ENCODE results near the gene TCF7L1. TPM values are rescaled to one million over a fixed set of nuclear protein-coding genes. Genes with fewer than 3 reads are reported as not detected.

Gene TCF7L1
- total RNA-seq, 1 donor: not detected

DNA sequence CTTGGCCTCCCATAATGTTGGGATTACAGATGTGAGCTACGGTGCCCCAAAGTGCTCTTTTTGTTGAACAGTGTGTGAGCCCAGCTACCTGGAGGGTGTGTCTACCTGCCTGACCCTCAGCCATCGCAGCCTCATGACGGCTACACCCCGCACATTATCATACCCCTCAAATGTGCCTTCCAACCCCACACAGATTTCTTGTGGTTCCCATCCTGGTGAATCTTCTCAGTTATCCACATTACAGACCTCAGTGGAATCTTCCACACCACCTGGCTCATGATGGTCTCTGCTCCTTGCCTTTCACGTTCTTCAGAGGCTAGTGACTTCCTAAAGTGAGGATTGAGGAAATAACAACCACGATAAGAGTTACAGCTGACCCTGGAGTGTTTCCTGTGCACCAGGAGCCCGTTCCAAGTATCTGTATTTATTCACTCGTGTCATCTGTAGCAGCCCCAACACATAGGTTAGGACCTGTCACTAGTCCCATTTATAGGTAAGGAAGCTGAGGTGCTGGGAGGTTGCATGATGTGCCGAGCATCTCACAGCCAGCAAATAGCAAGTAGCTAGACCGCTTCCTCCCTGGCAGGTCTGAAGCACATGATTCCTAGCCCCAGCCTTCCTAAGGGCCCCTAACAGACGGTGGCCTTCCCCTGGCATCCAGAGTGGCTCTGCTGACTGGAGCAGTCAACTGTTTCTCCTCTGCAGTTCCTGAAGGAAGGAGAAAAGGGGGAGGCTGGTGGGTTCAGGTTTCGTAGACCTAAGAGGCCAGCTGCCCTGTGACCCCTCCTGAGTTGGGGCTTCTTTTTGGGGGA is 47.3 kb downstream of the TCF7L1 start:
- Histone ChIP-seq H3K27me3 (ENCODE audit: insufficient read depth, low read length) (no peaks in the 10 kb centered on the region), H3K4me3 (ENCODE audit: low read length) (no peak overlapping the region), H3K4me1 (ENCODE audit: insufficient read depth, low read length) (no peaks in the 10 kb centered on the region), H3K9me3 (ENCODE audit: low read depth, low read length) (no peaks in the 10 kb centered on the region)

DNA sequence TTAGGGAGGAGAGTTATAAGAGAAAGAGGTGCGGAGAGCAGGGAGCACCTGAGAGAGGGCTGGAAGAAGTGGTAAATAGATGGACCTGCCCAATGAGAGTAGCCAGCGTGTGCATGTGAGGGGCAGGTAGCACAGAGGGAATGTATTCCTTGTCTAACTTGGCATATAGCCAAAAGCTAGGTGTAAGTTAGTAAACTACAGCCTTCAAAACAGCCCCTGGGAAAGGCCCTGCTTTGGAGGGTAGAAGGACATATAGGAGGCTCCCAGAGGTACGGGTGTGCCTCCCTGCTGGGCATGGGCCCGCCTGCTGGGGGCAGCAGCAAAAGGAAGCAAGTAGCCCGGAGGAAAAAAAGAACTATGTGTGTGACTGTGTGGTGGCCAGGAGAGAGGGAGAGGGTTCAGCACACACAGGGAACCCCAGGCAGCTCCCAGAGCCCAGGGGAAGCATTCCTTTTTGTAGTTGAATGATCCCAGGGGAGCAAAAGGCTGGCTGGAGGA is 48.0 kb downstream of the TCF7L1 start:
- Histone ChIP-seq H3K27me3 (ENCODE audit: insufficient read depth, low read length) (no peaks in the 10 kb centered on the region), H3K4me3 (ENCODE audit: low read length) (no peak overlapping the region), H3K9me3 (ENCODE audit: low read depth, low read length) (no peaks in the 10 kb centered on the region), H3K4me1 (ENCODE audit: insufficient read depth, low read length) (no peaks in the 10 kb centered on the region)

DNA sequence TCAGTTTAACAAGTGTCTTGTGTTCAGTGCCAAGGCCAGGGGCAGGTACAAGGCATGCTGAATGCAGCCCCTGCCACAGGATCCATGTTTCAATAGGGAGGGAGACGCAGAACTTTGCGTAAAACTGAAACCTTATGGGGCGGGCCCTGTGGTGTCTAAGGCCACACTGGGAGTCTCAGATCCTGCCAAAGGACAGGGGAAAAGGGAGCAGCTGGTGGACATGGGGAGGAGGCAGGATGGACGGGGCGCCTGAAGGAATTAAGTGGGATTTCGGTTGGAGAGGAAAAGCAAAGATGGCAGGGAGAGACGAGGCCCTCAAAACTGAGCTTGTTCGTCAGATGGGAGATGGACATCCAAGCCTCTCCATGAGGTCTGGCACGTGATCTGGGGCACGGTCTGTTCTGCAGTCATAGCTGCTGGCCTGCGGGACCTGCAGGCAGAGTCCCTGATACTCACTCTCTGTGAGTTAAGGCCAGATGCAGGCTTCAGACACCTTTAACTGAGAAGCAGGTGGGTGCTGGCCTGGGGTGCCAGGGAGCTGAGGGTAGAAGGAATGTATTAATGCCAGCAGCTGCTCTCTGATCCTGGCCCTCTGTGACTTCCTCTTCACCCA is 48.8 kb downstream of the TCF7L1 start:
- H3K27me3 ChIP-seq (ENCODE audit: insufficient read depth, low read length): no peaks in the 10 kb centered on the region
- no peaks in the 10 kb centered on the region for H3K9me3 ChIP-seq (ENCODE audit: low read depth, low read length)
- no peaks in the 10 kb centered on the region for H3K4me1 ChIP-seq (ENCODE audit: insufficient read depth, low read length)
- H3K4me3 ChIP-seq (ENCODE audit: low read length): no peak overlapping the region

DNA sequence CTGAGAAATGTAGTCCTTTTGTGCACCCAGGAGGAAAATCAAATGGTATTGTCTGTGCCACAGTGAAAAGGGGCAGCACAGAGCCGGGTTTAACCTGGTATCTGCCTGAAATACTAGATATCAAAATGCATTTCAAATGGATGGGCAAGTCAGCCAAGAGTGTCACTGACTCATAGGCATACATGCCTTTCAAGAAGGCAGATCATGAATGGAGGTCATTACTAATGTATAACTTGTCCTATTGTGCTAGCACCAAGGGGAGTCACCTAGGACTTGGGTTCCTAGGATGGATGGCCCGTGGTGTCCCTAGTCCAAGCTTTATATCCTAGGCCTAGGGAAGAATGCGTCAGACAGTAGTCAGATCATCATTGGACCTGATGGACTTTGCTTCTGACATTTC is 49.9 kb downstream of the TCF7L1 start:
- Histone ChIP-seq H3K4me1 (ENCODE audit: insufficient read depth, low read length) (no peaks in the 10 kb centered on the region), H3K4me3 (ENCODE audit: low read length) (no peak overlapping the region), H3K9me3 (ENCODE audit: low read depth, low read length) (no peaks in the 10 kb centered on the region), H3K27me3 (ENCODE audit: insufficient read depth, low read length) (no peaks in the 10 kb centered on the region)

DNA sequence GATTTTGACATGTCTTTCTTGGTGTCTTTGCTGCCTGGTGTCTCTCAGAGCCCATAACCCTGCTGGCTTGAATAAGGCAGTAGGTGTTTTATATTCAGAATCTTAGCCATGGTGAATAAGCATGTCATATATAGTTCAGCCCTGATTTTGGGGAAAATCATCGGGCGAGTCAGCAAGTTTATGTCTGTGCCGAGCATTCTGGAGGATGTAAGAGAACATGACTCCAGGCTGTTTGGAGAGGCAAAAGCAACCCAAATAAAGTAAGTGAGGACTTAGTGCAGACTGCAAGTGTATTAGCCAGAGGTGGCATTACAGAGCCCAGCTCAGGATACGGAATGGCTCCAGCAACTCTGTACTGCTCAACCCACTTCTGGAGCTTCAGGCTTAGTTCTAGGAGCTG is 50.3 kb downstream of the TCF7L1 start:
- no peaks in the 10 kb centered on the region for H3K27me3 ChIP-seq (ENCODE audit: insufficient read depth, low read length)

DNA sequence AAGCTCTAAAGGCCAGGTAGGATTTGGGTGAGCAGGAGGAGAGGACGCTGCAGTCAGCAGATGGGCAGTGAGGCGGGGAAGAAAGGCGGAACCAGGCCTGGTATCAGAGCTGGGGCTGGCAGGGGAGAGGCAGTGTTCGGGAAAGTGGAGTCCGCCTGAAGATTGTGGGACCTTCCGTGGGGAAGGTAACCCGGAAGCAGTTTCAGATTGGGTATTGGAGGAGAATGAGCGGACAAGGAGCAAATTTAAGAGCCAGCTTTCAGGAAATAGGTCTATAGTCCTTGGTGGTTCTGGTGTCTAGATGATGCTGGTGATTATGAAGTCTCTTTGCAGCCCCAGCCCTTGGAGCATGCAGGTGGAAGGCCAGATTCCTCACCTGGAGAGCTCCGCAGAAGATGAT is 51.0 kb downstream of the TCF7L1 start:
- Histone ChIP-seq H3K4me1 (ENCODE audit: insufficient read depth, low read length) (no peaks in the 10 kb centered on the region), H3K9me3 (ENCODE audit: low read depth, low read length) (no peaks in the 10 kb centered on the region), H3K4me3 (ENCODE audit: low read length) (no peak overlapping the region), H3K27me3 (ENCODE audit: insufficient read depth, low read length) (no peaks in the 10 kb centered on the region)

More for the DNA sequence above, 50.3 kb downstream of the TCF7L1 start:
- no peaks in the 10 kb centered on the region for H3K9me3 ChIP-seq (ENCODE audit: low read depth, low read length)
- H3K4me1 ChIP-seq (ENCODE audit: insufficient read depth, low read length): no peaks in the 10 kb centered on the region
- H3K4me3 ChIP-seq (ENCODE audit: low read length): no peak overlapping the region

DNA sequence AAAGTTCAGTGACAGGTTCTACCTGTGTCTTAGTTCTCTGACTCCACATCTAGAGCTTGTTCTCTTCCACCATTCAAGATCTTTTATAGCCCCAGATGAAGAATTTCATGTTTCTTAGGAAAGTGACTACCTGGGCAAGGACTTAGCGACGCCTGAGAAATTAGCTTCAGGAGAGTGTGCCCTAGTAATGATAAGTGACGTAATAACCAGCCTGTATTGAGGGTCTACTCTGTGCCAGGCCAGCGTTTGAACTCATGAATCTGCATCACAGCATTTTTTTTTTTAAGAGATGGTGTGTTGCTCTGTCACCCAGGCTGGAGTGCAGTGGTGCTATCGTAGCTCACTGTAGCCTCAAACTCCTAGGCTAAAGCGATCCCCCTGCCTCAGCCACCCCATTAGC is 51.8 kb downstream of the TCF7L1 start:
- Histone ChIP-seq H3K4me3 (ENCODE audit: low read length) (no peak overlapping the region), H3K27me3 (ENCODE audit: insufficient read depth, low read length) (no peaks in the 10 kb centered on the region), H3K9me3 (ENCODE audit: low read depth, low read length) (no peaks in the 10 kb centered on the region), H3K4me1 (ENCODE audit: insufficient read depth, low read length) (no peaks in the 10 kb centered on the region)

DNA sequence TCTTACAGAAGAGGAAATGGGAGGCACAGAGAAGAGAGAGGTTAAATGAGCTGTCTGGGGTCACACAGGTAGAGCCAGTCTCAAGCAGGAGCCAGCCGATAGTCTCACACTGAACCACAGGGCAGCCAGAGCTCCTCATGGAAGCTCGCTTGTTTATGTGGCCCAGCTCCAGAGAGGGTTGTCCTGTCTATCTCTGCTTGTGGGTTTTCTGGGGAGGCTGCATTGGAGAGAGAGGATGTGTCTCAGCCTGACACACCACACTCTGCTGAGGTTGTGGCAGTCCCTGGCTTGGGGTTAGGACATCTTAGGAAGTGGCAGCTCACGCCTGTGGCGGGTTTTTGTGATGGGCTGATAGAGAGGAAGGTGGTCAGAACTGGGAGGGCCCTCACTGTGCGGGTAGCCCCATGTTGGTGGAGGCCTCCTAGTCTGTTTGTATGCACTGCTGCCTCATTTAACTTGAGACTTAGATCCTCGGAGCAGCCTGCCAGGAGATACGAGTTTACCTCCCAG is 52.3 kb downstream of the TCF7L1 start:
- Histone ChIP-seq H3K4me1 (ENCODE audit: insufficient read depth, low read length) (no peaks in the 10 kb centered on the region), H3K4me3 (ENCODE audit: low read length) (no peak overlapping the region), H3K27me3 (ENCODE audit: insufficient read depth, low read length) (no peaks in the 10 kb centered on the region), H3K9me3 (ENCODE audit: low read depth, low read length) (no peaks in the 10 kb centered on the region)

DNA sequence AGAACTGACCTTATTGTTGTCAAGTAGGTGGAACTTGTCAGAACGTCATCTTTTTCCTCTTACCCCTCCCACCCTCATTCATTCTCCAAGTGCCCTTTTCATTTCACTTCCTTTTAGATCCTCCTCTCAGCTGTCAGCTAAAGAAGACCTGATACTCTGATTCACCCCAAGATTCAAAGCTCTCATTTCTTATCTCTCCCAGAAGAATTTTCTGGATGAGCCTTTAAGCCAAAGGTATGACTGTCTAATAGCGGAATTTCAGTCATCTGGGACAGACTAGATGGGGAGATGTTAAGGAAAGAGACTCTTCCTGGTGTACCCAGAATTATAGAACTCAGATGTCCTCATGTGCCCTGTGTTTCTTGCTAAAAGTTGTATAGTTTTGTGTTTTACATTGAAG is 53.9 kb downstream of the TCF7L1 start:
- H3K4me1 ChIP-seq (ENCODE audit: insufficient read depth, low read length): no peaks in the 10 kb centered on the region
- no peak overlapping the region for H3K4me3 ChIP-seq (ENCODE audit: low read length)
- H3K27me3 ChIP-seq (ENCODE audit: insufficient read depth, low read length): no peaks in the 10 kb centered on the region
- H3K9me3 ChIP-seq (ENCODE audit: low read depth, low read length): no peaks in the 10 kb centered on the region

DNA sequence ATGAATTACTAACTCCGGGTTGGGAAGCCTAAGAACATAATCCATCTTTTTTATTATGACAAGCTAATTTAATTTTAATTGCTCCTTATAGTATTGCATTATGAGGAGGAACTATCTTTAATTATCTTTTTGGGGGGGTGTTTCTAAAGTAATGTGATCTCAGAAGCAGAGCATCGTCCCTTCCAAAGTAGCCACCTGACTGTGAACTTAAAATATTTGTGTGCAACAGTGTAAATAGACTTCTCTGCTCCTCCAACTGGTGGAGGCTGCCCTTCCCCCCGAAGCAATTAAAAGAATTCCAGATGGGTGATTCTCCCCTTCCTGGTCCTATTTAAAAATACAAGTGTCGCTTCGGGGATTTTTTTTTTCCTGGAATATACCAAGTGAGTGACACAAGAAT is 55.7 kb downstream of the TCF7L1 start:
- Histone ChIP-seq H3K4me1 (ENCODE audit: insufficient read depth, low read length) (no peaks in the 10 kb centered on the region), H3K9me3 (ENCODE audit: low read depth, low read length) (no peaks in the 10 kb centered on the region), H3K4me3 (ENCODE audit: low read length) (no peak overlapping the region), H3K27me3 (ENCODE audit: insufficient read depth, low read length) (no peaks in the 10 kb centered on the region)

DNA sequence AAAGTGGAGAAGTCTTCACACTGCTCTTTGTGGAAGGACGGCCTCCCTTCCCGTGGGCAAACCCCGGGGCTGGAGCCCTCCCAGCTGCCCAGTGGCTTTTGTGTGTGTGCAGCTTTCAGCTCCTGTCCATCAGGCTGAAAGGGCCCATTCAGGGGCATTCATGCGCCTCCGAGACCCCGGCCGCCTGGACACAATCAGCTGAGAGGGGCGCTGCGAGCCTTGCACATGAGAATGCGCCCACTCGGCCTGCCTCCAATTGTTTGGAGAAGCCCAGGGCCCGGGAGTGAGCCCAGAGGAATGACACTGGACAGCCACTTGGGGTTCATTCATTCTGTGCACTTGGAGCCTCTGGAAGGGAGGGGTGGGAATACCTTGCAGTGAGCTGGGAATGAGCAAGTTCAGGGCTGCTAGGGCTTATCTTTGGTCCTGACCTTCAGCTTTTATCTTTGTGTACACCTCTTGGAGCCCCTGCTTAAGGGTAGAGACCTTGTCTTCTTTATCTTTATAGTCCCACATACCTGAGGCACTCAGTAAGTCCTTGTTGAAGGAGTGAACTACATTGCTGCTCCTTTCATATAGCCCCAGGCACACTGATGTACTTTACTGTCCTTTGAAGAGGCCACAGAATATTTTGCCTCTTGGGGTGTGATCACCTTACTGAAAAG is 56.5 kb downstream of the TCF7L1 start:
- no peaks in the 10 kb centered on the region for H3K4me1 ChIP-seq (ENCODE audit: insufficient read depth, low read length)
- H3K27me3 ChIP-seq (ENCODE audit: insufficient read depth, low read length): no peaks in the 10 kb centered on the region
- H3K4me3 ChIP-seq (ENCODE audit: low read length): no peak overlapping the region
- H3K9me3 ChIP-seq (ENCODE audit: low read depth, low read length): no peaks in the 10 kb centered on the region

DNA sequence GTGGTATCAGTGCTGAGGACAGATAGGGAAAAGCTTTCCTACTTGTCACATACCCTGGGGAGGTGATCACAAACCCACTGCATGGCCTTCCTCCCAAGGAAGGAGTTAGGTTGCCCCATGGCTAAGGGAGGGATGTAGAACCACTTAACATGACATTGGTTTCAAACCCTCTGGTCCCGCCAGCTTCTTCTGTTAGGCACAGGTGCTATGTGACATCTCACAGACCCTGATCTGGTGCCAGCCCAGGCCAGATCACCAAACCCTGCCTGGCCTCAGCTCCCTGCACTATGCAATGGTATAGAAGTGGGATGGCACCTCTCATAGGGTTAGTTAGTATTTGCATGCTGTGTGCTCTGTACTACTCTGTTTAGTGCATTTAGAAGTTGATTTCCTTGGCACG is 58.0 kb downstream of the TCF7L1 start:
- no peaks in the 10 kb centered on the region for H3K9me3 ChIP-seq (ENCODE audit: low read depth, low read length)
- H3K4me3 ChIP-seq (ENCODE audit: low read length): no peak overlapping the region
- no peaks in the 10 kb centered on the region for H3K27me3 ChIP-seq (ENCODE audit: insufficient read depth, low read length)
- no peaks in the 10 kb centered on the region for H3K4me1 ChIP-seq (ENCODE audit: insufficient read depth, low read length)

DNA sequence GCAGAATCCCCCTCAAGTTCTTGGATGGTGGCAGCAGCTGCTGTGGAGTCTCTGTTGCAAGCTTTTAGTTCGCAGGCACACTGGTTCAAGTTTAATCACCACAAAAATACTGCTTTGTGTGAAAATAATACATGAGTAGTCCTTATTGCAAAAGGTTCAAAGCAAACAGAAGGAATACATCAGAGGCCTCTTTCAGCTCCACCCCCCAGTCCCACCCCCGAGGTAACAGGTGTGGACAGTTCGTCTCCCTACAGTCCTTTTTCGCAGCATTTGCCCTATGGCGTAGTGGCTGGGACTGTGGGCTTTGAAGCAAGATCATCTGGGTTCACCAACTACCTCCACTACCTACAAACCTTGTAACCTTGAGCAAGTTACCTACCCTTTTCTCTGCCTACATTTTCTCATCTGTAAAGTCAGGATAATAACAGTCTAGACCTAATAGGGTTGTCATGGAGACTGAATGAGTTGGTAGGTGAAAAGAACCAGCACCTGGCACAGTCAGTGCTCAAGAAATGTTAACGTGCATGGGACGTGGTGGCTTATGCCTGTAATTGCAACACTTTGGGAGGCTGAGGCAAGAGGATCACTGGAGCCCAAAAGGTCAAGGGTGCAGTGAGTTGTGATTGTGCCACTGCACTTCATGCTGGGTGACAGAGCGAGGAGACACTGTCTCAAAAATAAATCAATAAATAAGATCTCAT is 61.7 kb downstream of the TCF7L1 start:
- H3K4me3 ChIP-seq (ENCODE audit: low read length): no peak overlapping the region
- no peaks in the 10 kb centered on the region for H3K27me3 ChIP-seq (ENCODE audit: insufficient read depth, low read length)
- H3K4me1 ChIP-seq (ENCODE audit: insufficient read depth, low read length): no peaks in the 10 kb centered on the region
- H3K9me3 ChIP-seq (ENCODE audit: low read depth, low read length): no peaks in the 10 kb centered on the region

DNA sequence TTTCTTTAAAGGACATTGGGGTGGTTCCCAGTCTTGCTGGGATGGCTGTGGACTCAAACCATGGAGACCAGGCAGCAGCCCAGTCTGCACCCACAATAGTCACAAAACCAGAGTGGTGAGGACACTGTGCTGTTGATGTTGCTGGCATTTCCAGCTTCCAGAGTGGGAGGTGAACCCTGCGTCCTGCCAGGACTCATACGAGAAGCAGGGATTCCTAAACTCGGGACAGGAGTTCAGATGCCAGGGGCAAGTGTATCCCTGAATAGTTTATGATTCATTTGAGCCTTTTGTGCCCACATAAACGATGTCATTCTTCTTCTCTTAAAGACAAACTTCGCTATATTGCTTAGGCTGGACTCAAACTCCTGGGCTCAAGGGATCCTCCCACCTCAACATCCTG is 62.8 kb downstream of the TCF7L1 start:
- H3K27me3 ChIP-seq (ENCODE audit: insufficient read depth, low read length): no peaks in the 10 kb centered on the region
- no peaks in the 10 kb centered on the region for H3K9me3 ChIP-seq (ENCODE audit: low read depth, low read length)
- H3K4me1 ChIP-seq (ENCODE audit: insufficient read depth, low read length): no peaks in the 10 kb centered on the region
- H3K4me3 ChIP-seq (ENCODE audit: low read length): no peak overlapping the region

DNA sequence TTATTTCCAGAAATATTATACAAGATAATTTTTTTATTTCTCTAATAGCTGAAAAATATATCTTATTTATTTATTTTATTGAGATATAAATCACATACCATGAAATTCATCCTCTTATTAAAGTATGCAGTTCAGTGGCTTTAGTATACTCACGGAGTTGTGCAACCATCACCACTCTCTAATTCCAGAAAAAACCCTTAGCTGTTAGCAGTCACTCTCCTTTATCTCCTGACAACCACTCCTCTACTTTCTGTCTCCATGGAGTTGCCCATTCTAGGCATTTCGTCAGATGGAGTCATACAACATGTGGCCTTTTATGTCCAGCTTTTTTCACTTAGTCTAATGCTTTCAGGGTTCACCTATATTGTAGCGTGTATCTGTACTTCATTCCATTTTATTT is 66.5 kb downstream of the TCF7L1 start:
- H3K4me1 ChIP-seq (ENCODE audit: insufficient read depth, low read length): no peaks in the 10 kb centered on the region
- H3K27me3 ChIP-seq (ENCODE audit: insufficient read depth, low read length): no peaks in the 10 kb centered on the region
- H3K9me3 ChIP-seq (ENCODE audit: low read depth, low read length): no peaks in the 10 kb centered on the region
- no peak overlapping the region for H3K4me3 ChIP-seq (ENCODE audit: low read length)
